Stimulated activated CD8-positive, alpha-beta memory T cell treated with anti-CD3 and anti-CD28 coated beads, Interleukin-4, amount 100 ng/mL, for 1 hour (primary cell): Measurements from ENCODE around the gene LHPP.
"Not testable (repeated sequence)": the region's sequence is repeated elsewhere in the genome, so short reads cannot be mapped to it uniquely, and the experiment has no call there.

Experiments
- DNase-seq, 2 donors: peaks; one replicate each; pipeline ENCODE4 v3.0.0-alpha.2; 2020; ENCODE audit warnings: low read depth in 2 of 2, low spot score in 1 of 2

The LHPP gene

GRCh38 chr10:124569623-124570470, 108.2 kb downstream of the LHPP start:
- DNase-seq, result no peak

- DNase-seq, result no peak
Observed at GRCh38 chr10:124570646-124571045, 109.0 kb downstream of the LHPP start.

GRCh38 chr10:124572751-124573150, 111.1 kb downstream of the LHPP start:
- DNase-seq, result no peak

- DNase-seq, result no peak
Observed at GRCh38 chr10:124573726-124574455, 112.3 kb downstream of the LHPP start.

GRCh38 chr10:124574456-124575070, 112.9 kb downstream of the LHPP start:
- no peak for DNase-seq

GRCh38 chr10:124575107-124576035, 113.7 kb downstream of the LHPP start:
- no peak for DNase-seq

GRCh38 chr10:124576526-124577420, 115.2 kb downstream of the LHPP start:
- no peak for DNase-seq

- no peak for DNase-seq
Observed at GRCh38 chr10:124577651-124578050, 116.0 kb downstream of the LHPP start.

GRCh38 chr10:124578231-124579010, 116.8 kb downstream of the LHPP start:
- no peak for DNase-seq

- DNase-seq, result no peak
Observed at GRCh38 chr10:124579011-124579399, 117.4 kb downstream of the LHPP start.

- DNase-seq, result no peak
Observed at GRCh38 chr10:124586142-124586541, 124.5 kb downstream of the LHPP start.

- no peak for DNase-seq
Observed at GRCh38 chr10:124587811-124588211, 126.2 kb downstream of the LHPP start.

GRCh38 chr10:124588341-124588735, 126.7 kb downstream of the LHPP start:
- not testable (repeated sequence) for DNase-seq

GRCh38 chr10:124588736-124589490, 127.3 kb downstream of the LHPP start:
- no peak for DNase-seq

GRCh38 chr10:124589491-124590041, 127.9 kb downstream of the LHPP start:
- no peak for DNase-seq

GRCh38 chr10:124590216-124591122, 128.8 kb downstream of the LHPP start:
- no peak for DNase-seq

GRCh38 chr10:124591123-124591495, 129.5 kb downstream of the LHPP start:
- no peak for DNase-seq
